HG03139 (cell line): Measurements from ENCODE around the gene LRP1.

Experiments
- ATAC-seq: cut with Tn5 transposase; IDR thresholded peaks from one replicate; pipeline ENCODE4 v1.9.1; 2021; ENCODE audit not compliant: unreplicated experiment

Gene LRP1

DNA sequence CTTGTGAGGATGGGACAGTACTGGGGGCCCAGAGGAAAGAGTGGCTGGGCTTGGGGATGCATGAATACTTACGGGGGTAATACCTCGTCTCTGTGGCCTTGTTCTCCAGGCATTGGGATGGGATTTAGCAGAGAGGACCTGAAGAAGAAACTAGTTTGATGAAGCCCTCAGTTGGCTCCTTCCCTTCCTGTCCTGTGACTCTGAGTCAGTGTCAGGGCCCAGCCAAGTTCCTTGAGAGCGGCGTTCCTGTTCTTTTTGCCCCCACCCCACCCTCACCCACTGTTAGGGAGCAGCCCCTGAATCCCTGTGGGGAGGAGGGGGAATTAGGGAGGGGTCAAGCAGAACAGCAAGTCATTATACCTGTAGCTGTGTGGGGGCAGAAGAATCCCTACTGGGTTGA lies 24.4 kb downstream of the LRP1 start:
- no peak for ATAC-seq

DNA sequence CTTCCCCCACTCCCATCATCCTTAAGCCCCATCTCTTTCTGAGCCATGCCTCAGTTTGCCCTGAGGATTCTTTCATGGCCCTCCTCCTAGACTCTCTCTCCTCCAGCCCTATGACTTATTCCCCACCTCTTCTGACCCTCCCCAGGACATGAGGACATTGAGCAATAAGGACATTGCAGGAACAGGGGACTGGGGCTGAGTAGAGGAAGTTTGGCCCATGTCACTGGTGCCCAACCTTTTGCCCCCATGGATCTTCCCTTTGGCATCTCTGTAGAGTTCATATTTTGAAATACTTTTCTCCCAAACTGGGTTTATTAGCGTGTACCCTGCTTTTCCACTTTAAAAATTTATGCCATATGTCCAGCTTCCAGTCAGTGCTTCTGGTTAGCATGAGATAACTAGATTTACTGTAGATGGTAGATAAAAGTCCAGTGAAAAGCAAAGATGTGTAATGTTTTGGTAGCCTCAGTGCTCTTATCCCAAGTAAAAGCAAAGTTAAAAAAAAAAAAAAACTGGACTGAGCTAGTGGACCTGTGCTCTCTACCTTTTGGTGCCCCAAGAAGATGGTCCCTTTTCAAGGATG lies 25.2 kb downstream of the LRP1 start:
- no peak for ATAC-seq

- no peak for ATAC-seq
Measured at GRCh38 chr12:57154076-57154475, 25.8 kb downstream of the LRP1 start.

DNA sequence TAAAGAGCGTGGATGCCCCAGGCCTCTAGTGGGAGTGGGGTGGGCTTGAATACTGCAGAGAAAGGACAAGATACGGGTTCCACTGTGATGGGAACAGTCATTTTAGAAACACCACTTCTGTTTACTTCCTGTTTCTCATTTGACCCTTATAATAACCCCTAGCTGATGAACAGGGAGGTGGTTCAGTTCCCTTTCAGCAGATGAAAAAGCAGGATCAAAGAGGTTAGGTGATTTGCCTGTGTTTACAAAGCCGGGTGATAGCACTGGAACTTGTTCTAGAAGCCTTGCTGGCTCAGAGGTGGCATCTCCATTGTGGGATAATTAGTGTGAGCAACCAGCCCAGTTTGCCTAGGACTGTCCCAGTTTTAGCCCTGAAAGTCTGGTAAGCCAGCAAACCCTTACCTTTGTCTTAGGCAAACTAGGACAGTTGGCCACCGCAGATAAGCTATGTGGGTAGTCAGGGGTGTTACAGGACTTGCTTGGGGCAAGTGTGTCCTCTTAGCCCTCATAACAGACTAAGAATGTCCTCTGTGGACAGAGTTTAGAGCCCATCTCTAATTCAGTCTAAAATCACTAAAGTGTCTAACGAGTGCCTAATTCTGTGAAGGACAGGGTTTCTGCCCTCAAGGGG lies 26.6 kb downstream of the LRP1 start:
- ATAC-seq = no peak

DNA sequence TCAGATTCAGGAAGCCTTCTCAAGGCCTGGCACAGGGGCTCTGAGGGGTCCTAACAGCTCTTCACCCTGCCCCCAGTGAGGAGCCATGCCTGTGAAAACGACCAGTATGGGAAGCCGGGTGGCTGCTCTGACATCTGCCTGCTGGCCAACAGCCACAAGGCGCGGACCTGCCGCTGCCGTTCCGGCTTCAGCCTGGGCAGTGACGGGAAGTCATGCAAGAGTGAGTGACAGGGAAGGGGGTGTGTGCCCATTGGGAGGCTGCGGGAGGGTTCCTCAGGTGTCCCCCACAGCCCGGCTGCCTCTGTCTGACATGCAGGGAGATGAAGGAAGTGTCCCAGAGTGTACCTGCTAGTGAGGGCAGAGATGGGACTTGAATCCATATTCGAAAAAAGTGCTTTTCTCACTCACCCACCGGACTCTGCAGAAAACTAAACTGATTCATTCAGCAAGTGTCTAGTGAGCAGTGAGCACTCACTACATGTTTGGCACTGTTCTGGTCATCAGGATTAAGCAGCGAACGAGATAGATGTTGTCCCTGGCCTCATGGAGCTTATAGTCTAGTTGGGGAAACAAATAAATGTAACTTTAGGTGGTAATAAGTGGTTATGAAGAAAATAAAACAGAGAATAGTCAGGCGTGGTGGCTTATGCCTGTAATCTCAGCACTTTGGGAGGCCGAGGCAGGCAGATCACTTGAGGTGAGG lies 28.6 kb downstream of the LRP1 start:
- no peak for ATAC-seq

DNA sequence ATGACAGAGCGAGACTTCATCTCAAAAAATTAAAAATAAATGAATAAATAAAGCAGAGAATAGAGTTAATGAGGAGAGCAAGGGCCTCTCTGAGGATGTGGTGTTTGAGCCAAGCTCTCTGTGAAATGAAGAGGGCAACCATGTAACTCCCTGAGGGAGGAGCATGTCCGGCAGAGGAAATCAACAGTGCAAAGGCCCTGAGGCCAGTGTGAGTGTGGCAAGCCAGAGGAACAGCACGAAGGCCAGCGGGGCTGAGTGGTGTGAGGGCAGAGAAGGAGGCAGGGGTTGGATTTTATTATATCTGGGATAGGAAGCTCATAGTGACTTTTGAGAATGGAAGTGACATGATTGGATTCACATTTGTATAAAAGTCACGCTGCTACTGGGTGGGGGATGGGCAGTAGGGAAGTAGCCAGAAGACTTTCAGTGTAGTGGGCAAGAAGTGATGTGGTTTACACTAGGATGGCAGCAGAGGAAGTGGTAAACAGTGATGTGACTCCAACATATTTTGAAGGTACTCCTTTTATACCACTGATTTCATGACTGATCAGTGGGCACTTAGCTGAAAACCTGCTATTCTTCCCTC lies 29.4 kb downstream of the LRP1 start:
- ATAC-seq = no peak

GRCh38 chr12:57158186-57158585 lies 29.9 kb downstream of the LRP1 start:
- no peak for ATAC-seq

GRCh38 chr12:57158665-57159064 lies 30.4 kb downstream of the LRP1 start:
- ATAC-seq = no peak

DNA sequence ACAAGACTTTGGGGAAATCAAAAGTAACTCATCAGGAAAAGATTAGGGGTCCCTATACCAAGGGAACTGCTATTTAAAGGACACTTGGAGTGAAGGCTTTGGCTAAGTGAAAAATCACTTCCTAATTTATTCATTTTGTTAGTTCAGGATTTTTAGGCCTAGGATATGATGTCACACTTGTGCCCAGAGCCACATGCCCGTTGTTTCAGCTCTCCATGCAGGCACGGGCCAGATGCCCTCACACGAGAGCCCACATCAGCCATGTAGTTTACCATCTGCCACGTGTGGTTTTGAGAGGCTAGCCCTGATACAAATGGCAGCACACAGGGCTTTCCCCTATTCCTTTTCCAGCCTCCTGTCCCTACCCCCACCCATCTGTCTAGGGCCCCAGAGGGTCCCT lies 31.0 kb downstream of the LRP1 start:
- ATAC-seq = no peak

DNA sequence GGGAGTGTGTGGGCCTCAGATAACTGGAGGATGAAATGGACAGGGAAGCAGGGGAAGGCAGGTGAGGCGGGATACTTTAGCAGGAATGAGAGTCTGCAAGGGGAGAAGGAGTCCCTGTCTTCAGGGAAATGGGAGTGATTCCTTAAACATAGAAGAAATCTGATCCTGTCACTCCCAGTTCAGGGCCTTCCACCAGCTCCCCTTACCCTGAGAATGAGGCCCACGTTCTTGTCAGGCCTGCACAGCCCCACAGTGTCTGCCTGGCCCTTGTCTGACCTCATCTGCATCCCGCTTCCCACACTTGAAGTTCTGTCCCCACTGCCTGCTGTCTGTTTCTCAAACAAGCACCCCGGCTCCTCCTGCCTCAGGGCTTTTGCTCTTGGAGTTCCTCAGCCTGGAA lies 31.8 kb downstream of the LRP1 start:
- ATAC-seq = no peak

- no peak for ATAC-seq
Measured at GRCh38 chr12:57160741-57161140, 32.5 kb downstream of the LRP1 start.

DNA sequence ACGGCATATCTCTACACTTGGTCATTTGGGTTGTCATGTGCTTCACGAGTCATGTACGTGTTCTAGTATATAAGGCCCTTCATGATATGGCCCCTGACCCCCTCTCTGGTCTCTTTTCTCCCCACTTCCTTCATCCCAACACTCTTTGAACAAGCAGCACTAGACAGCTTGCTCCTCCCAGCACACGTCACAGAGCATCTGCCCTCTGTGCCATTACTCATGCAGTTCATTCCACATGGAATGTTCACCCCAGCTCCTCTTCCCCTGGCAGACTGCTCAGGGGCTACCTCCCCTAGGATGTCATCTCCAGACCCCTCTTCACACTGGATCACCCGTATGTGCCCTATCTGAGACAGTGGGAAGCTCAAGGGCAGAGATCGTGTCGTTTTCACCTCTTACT lies 33.2 kb downstream of the LRP1 start:
- ATAC-seq = no peak

DNA sequence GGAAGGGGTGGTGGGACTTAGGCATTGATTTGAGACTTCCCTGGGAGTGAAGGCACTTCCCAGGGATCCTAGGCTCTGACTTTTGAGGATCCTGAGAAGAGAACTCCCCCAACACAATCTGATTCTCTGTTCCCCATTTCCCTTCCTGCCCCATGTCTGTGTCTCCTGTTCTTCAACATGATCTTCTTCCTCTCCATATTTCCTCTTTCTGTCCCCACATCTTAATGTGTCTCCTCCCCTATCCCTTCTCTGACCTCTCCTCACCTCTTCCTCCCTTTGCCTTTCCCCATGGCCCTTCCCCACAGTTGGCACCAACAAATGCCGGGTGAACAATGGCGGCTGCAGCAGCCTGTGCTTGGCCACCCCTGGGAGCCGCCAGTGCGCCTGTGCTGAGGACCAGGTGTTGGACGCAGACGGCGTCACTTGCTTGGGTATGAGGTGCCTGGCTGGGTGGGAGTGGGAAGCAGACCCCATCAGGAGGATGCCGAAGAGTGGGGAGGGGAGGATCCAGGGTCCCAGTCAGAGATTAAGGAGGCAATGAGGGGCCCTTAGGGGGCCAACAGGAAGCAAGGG lies 34.4 kb downstream of the LRP1 start:
- ATAC-seq = no peak

- ATAC-seq = no peak
Measured at GRCh38 chr12:57164454-57164853, 36.2 kb downstream of the LRP1 start.

DNA sequence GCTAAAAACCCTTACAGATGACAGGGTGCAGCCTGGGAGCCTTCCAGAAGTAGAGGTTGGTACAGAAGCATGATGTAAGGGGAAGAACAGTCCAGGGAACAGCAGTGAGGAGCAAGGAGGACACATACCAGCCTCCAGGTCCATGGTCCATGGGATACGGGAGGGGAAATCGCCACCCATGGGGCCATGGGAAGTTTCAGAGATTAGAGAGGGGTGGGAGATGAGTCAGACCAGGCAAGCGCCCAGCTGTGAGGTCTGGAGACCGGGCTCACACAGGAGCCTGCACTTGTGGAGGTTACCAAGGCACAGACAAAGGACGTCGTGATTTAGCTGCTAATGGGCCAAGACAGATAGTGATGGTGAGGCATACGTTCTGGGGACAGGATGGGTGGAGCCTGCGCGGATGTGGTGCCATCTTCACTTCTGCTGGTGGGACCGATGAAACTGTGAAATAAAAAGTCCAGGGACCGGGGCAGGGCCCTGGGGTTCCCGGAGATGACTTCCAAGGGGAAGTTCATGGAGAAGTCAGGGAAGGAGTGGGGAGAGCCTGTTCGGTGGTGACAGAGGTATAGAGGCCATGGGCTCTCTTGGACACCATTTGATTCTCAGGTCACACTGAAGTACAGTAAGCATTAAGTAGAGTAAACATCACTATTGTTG lies 36.8 kb downstream of the LRP1 start:
- ATAC-seq = no peak

- ATAC-seq = no peak
Measured at GRCh38 chr12:57165741-57166140, 37.5 kb downstream of the LRP1 start.

GRCh38 chr12:57166971-57167371 lies 38.7 kb downstream of the LRP1 start:
- no peak for ATAC-seq

- ATAC-seq = no peak
Measured at GRCh38 chr12:57168058-57168457, 39.8 kb downstream of the LRP1 start.

GRCh38 chr12:57169046-57169795 lies 40.9 kb downstream of the LRP1 start:
- ATAC-seq = no peak

DNA sequence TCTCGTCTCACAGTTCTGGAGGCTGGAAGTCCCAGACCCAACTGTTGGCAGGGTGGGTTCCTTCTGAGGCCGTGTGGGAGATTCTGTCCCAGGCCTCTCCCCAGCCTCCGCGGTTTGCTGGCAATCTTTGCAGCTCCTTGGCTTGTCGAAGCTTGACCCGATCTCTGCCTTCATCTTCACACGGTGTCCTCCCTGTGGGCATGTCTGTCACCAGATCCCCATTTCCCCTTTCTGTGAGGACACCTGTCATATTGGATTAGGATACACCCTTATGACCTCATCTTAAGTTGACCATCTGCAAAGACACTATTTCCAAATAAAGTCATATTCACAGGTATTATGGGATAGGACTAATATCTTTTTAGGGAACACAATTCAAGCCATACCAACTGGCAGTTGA lies 41.7 kb downstream of the LRP1 start:
- ATAC-seq = no peak

GRCh38 chr12:57170408-57170807 lies 42.1 kb downstream of the LRP1 start:
- no peak for ATAC-seq
